NCI-H524 (cell line): ENCODE measurements around the gene SLC1A2.

Experiments
- DNase-seq, 2 experiments: peaks; one replicate each; lab custom pipeline; 2025; lab: John Stamatoyannopoulos, UW

Gene SLC1A2

DNA sequence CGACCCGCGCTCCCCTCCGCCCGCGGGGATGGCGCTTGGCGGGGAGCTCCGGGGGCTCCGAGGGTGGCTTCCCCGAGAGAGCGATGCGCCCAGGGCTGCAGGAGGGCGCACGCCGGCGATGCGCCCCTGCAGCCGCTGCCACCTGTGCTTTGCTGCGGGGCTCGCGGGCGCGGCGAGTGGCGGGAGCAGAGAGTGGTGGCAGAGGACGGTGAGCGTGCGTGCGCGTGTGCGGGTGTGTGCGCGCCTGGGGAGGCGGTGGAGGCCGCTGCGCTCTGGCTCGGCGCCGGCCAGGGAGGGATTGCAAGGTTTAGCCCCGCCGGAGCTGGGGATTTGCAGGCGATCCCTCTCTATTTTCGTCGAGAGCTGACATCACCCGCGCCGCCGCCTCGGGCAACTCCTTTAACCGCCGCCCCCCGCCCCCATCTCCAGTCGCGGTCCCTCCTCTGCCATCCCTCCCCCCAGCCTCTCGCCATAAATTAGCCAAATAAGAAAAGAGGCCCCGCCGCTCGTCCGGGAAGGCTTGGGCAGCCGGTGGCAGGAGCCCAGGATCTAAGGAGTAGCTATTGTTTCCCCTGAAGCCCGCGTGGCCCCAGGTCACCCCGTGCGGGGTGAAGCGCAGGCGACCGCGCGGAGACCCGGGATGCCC is at the start of gene SLC1A2:
SLC1A2 (minus strand) TSS at position 375 of the 646 bp plus-strand sequence. CDS start 592 bp downstream, outside the sequence.
- peak; percentile 19 to 47 for DNase-seq

DNA sequence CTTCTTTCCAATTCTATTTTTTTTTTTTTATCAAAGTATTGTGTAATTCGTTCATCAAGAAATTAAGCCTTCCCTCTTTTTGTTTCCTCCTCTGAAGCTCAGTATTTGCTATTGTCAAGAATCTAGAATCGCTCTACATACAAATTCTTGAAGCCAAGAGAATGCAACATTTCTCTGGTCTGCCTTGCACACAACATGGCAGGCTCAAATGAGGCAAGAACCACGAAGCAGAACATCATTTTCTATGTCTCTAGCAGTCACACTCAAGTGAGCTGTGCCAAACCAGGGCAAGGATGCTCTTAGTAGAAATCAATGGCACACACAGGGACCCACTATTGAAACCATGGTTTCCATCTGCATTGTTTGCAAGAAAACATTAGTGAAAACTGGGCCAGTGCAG is 46.7 kb upstream of the SLC1A2 start:
- DNase-seq: no peak

DNA sequence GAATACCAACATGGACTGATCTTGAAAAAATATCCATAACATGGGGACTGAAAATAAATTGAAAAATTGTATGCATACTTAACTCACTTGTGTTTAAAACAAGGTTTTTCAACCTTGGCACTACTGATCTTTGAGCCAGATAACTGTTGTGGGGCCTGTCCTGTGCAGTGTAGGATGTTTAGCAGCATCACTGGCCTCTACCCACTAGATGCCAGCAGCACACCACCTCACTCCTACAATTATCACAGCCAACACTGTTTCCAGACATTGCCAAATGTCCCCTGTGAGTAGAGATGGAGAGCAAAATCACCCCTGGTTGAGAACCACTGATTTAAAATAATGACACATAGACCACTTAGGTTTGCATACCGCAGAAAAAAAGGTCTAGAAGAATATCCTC is 45.0 kb upstream of the SLC1A2 start:
- peak; percentile 7 to 66 for DNase-seq

DNA sequence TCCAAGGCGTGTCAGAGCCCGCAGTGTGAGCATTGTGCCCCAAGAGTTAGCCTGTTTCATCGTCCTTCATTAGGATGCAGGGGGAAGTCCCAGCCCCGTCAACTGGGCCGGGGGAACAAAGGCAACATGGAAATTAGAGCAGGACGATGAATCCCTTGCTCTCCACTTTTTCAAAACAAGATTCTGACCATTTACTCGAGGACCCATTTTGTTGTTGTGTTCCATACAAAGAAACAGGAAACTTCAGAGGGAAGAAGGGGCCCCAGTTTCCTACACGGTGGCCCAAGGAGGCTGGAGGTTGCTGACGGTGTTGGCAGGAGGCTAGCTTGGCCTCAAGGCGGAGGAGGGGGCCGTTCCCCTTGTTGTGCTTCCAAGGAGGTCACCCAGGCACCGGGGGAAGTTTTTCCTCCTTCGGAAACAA is 44.0 kb upstream of the SLC1A2 start:
- DNase-seq: no peak

DNA sequence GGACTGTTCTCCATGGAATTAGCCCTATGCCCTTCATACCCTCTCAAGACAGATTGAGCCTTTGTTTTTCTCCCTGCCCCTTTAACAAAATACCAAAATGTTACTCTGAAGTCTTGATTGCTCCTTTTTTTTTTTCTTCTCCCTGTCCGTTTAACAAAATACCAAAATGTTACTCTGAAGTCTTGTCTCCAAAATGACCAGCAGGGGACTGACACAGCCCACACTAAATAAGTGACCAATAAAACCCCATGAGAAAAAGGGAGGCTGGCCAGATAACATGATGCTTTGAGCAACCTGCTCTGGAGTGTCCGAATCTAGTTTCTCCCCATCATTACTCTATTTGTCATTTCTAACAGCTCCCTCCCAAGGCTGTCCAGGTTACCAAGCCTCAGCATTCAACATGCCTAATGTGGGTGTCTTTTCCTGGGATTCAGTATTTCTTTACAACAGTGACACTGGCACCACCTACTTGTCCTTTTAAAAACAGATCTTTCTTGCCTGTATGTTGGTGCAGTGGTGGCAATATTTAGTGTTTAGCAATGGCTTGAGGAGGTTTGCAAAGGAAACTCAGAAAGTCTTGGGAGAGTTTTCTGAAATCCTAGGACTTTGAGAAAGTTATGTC is 42.7 kb upstream of the SLC1A2 start:
- DNase-seq: peak in 1 of 2 experiments; percentile 33

DNA sequence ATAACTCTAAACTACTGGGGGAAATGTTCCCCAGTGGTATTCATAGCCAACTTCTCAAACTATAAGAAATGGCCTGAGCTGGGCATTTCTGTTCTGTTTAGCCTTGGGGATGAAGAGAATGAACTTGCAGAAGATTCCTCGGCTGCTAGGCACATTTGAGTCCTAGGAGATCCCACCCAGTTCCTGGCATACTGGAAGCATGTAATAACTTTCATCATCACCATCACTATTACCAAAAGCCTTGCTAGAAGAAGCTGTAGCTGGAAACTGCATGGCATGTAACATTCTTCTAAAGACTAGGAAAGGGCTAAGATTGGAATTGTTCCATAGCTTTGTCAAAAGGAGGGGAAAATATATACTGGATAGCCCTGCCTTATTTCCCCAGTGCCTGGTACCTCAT is 40.1 kb upstream of the SLC1A2 start:
- DNase-seq: no peak

DNA sequence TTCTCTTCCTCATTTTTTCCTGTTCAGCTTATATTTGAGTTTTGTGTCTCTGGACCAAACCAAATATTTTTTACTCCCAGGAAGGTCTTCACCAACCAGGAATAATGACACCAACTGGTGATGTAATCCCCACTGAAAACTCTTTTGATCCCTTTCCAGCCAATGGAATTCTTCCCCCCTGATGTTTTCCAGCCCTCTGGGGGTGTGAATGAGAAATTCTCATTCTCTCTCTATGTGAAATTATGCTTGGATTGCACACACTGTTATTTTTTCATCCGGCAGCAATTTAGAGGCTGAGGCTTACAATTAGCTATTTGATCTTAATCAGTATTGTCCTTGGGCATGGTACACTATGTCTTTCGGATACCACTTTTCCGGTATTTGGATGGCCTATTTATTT is 39.5 kb upstream of the SLC1A2 start:
- DNase-seq: no peak

DNA sequence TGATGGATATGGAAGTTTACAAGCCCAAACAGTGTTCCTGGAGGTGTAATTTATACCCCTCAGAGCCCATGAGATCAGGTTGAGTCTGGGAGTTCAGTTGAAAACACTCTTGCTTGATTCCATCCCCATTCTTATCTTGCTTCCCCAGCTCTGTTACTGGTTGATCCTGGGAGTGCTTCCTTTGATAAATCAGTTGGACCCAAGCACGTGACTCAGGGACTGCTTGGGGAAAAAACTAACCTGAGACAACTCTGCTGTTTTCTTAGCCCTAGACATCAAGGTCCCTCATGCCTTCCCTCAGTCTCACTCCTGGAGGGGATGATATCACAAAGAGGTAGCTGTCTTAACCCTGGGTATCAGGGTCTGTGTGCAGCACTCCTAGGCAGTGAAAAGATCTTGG is 35.0 kb upstream of the SLC1A2 start:
- no peak for DNase-seq

DNA sequence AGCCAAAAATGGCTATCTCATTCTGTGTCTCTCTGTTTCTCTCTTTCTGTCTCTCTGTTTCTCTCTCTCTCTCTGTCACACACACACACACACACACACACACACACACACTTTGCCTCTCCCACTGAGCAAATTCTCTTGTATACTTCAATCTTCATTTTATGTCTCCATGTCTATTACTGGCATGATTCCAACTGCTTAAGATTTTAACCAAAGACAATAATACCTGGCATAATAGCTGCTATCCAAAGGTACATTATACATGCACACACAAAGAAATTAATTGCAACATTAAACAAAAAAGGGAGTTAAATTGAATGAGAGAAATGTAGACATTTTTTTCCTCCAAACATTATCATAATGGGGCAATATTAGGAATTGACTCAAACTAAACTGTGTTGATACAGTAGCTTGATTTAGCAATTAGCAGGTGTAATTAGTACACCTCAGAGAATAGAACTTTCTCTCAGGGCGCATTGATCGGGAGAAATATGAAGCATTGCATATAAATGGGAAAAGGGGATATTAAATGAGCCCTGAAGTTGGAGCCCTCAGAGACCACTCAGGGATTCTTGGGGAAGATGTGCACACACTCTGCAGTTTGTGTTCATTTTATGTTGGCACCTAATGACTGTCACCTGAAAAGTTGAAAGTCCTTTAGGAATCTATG is 17.4 kb upstream of the SLC1A2 start:
- no peak for DNase-seq

DNA sequence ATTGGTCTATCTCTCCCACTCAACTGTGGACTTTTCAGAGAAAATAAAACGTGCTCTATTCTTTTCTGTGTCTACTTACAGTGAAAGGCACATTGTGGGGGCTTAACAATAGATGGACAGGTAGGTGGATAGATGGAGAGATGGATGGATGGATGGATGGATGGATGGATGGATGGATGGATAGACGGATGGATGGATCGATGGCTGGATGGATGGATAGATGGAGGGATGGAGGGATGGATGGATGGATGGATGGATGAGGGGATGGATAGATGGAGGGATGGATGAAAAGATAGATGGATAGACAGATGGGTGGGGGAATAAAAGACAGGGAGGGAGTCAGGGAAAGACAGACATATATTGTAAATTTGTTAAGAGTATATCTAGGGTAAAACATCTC is 14.2 kb upstream of the SLC1A2 start:
- no peak for DNase-seq

DNA sequence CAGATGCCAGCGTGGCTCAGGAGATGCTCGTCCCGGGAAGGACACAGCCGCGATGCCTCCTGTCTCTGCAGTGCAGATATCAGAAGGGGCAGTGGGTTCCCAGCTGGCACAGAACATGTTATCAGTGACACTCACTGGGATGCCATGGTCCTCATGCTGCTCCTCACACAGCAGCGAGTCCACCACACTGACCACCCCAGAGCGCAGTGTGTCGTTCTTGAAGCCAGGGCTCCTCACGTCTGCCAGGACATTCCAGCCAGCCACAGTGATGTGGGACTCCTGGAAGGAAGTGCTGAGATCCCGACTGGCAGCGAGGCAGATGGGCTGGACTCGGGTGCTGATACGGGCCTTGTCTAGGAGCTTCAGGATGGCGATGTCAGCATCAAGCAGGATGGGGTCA is 13.1 kb upstream of the SLC1A2 start:
- no peak for DNase-seq

DNA sequence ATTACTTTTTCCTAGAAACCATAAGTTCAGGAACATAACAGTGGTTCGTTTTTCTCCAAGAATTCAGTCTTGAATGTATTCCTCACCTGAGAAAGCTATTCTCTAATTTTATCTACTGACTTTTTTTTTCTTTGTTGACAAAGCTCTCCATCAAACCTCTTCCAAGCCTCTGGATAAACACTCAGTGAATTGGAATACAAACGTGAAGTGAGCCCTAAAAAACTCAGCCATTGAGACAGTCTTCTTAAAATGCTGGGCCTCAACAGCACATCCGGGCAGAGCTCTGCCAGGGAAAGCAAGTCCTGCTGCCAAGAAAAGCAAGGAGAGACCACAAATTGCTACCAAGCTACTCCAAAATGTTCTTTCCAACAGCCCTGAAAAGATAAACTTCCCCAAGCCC is 7.7 kb upstream of the SLC1A2 start:
- no peak for DNase-seq

DNA sequence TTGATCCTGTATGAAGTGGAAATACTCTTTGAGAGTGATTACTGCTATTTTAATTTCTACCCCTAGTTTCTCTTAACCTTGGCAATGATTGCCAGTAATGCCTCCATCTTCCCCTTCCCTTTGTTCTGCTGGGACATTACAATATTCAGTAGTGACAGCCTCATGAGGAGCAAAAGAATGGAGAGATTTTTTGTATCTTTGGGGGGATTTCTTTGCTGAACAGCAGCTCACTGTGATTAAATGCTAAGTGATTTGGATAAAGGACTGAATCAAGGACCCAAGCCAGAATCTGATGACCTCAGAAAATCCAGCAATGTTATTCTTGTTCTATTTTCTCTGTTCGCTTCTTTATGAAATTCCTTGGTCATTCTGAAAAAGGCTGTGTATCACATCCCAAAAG is 7.0 kb upstream of the SLC1A2 start:
- DNase-seq: no peak

DNA sequence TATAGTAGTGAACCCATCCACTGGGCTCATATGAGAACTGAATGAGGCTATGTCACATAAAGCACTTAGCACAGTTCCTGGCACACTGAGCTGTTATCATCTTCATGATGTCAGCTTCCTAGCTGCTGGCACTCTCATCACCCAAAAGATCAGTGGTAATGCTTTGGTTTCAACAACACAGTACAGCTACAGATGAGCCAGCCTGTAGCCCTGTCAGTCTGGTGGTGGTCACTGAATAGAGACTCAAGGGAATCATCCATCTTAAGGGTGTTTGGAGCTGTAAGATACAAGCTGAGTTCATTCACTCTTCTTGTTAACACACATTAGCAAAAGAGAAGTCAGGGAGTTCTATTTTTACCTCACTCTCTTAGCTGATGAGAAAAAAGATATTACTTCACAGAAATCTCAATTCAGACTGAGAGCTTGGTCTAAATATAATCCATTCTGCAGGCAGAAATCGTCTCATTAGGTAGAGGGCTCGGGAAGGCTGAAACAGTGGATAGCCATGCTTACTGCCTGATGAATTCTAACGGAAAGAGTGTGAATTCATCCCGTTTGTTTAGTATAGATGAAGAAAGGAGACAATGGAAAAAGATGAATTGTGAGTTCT is 6.3 kb upstream of the SLC1A2 start:
- DNase-seq: no peak

DNA sequence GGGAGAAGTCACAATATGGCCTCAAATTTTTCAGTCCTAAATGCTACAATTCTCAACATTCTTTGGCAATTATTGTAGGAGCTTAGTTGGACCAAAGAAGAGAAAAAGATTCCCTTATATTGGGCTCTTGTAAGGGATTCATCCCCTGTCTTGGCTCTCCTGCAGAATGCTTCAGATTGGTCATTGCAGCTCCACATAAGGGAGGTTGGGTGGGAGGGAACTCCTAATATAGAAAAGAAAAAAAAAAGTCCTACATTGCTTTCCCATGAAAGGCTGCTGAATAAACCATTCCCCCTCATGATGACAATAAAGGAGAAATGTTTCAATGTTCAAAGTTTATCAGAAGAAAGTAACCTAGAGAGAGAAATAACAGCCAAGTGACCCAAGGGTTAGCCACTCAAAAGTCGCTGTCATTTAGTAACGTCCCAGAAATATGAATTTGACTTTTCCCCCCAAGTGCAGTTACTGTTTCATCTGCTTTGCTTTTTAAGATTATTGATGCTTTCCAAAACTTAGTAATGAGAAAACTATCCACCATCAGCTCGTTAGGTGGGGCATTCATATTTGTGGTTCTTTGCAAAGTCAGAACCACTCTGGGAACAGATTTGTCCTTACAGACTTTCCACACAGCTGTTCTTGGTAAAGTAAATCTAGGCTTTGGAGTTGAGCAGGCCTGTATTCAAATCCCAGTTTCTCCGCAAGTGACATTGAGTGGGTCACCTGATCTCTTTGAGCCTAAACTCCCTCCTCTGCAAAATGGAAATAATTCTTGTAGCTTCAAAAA is 5.0 kb upstream of the SLC1A2 start:
- DNase-seq: no peak

DNA sequence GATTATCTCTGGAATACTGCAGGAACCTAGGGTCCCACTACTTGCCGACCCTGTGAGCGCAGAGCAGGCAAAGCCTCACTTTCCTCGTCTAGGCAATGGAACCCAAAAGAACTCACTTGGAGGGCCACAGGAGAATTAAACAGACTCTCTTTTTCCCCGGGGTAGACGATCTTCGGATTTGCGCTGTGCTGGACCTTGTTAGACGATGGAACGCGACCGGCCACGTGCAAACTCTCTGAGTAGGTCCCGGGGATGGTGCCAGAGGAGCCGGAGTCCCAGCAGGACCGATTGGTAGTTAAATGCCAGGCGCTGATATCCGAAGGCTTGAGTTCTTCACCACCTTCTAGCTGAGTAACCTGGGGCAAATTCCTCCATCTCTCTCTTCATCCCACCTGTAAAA is 1.0 kb upstream of the SLC1A2 start:
- DNase-seq: peak in 1 of 2 experiments; percentile 51

DNA sequence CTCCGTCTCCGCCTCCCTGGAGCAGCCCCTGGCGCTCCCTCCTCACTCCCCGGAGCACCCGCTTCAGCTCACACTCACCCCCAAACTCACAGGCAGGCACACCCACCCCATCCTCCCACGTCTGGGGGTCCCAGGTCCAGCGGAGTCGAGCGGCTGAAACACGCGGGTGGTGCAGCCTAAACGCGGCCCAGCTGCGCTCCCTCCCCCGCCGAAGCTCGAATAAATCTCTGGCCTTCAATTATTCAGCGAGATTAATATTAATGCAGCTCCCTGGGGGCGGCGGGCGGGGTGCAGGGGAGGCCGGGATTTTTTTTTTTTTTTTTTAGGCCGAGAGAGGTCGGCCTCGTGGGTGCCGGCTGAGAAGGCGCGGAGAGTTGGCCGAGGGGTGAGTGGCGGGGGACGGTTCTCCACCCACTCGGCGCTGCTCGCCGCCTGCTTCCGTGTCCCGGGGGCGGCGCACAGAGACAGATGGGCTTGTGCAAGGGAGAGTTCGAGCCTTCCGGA is 524 bp upstream of the SLC1A2 start:
- DNase-seq: peak; percentile 16 to 67

DNA sequence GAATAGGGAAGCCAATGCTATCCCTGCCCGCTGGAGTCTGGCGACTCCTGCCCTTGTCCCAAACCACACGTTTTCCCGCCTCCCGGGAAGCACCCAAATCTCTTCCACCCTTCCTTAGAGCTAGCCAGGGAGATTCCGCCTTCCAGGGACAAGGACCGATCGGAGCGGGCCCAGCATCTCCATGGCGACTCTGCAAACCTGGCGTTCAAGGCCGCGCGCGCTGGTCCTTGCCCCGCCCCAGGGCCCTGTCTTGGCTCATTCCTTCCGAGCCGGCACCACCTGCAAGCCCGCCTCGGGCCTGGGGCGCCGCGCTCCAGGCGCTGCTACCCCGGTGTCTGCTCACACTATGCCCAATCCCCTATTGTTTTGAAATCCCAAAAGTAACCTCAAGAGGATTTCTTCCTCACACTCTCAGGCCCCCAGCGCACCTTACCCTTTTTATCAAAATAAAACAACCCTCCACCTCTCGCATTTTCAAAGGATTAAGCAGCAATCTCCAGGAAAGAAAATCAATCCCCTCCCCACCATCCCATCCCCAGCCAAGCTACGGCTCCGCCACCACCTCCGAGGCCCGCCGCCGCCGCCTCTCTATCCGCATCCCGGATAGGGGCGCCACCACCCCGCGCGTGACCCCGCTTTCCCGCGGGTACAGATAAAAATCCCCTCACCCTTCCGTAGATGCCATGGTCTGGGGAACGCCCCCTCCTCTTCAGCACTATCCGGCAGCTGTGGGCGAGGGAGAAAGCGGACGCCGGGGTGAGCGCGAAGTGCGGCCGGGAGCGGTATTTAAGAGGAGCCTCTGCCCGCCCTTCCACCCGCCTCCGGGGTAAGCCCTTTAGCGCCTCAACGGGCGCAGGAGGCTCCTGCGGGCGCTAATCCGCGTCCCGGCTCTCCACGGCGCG is 825 bp downstream of the SLC1A2 start:
- peak; percentile 18 to 52 for DNase-seq

DNA sequence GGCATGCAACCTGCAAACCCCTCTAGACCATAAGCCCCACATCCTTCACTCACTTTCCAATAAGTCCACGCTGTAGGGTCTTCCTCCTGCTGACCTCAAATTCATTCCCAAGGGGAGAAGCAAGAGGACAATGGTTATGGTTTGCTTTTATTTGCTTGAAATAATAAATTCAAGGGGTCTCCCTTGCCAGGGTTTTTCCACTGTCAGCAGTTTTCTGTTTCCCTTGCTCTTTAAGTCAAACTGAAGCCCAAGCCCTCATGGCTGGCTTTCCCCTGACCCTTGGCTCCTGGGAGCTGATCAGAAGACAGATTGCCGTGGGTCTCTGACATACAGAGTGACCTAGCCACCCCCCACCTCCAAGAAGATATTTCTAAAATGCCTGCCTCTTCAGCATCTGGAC is 3.9 kb downstream of the SLC1A2 start:
- DNase-seq: no peak

DNA sequence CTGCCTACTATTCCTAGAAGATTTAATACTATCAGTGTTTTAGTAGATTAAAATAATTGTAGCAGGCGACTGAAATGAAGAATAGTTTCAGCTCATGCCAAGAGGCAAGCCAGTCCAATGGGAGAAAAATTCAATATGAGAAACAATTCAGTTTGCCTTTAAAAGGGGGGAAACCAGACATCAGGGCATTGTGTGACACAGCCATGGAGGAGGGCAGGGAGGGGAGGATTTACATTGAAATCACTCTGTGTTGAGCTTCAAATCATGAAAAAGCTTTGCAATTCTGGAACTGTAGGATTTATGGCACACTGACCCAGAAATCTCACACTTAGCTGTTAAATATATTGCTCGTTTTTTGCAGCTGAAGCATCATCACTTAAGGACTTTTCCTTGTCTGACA is 4.6 kb downstream of the SLC1A2 start:
- DNase-seq: peak in 1 of 2 experiments; percentile 39

DNA sequence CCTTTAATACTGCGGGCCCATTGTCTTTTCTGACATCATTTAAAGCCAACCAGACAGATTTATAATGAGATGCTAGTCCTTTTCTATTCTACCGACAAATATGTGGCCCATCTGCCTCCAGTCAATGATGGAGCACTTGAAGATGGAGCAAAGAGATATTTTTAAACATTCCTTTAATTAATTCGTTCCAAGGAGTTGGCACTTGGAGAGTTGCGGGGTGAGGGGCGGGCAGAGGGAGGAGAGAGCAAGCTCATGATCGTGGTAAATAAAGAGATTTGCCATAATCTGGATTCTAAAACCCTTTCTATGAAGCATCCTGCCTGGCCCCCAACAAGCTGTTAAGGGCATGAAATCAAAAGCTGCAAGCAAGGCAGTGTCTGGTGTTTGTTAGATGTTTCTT is 5.0 kb downstream of the SLC1A2 start:
- DNase-seq: peak; percentile 80 to 93
